GM23338 (cell line): ENCODE data around the gene AQP3. TPM values are rescaled to one million over a fixed set of nuclear protein-coding genes. Genes with fewer than 3 reads are reported as not detected.

Experiments
- ATAC-seq: fragments of 200-7000 bp; cut with Tn5 transposase; 3 replicates; pipeline ENCODE4 v1.9.1; 2020
- DNase-seq: peaks from one replicate; pipeline ENCODE4 v3.0.0-alpha.2; 2015; ENCODE audit warnings: low spot score
- H2AFZ ChIP-seq: fragments of 200-600 bp; sonication (generic); 2 replicates; pipeline ENCODE4 v1.8.0; 2016; ENCODE audit warnings: antibody characterized with exemption, mild to moderate bottlenecking, moderate library complexity
- H3F3A ChIP-seq: fragments of 200-600 bp; sonication (generic); replicated peaks from 2 replicates; pipeline ENCODE4 v1.8.0; 2017; ENCODE audit warnings: antibody characterized with exemption, mixed run types, low read depth
- H3K27ac ChIP-seq: fragments of 200-600 bp; sonication (generic); 2 replicates; pipeline ENCODE4 v1.6.1; 2016; ENCODE audit warnings: low read depth
- H3K27me3 ChIP-seq: fragments of 200-600 bp; sonication (generic); 2 replicates; pipeline ENCODE4 v1.8.0; 2016; ENCODE audit warnings: mild to moderate bottlenecking, mixed run types, moderate library complexity; ENCODE audit not compliant: insufficient read depth
- H3K36me3 ChIP-seq: fragments of 200-600 bp; sonication (generic); 2 replicates; pipeline ENCODE4 v1.8.0; 2016; ENCODE audit warnings: mild to moderate bottlenecking; ENCODE audit not compliant: insufficient read depth
- H3K4me1 ChIP-seq: fragments of 200-600 bp; sonication (generic); 2 replicates; pipeline ENCODE4 v1.8.0; 2016; ENCODE audit warnings: mild to moderate bottlenecking, moderate library complexity; ENCODE audit not compliant: insufficient read depth
- H3K4me2 ChIP-seq: fragments of 200-600 bp; sonication (generic); 2 replicates; pipeline ENCODE4 v1.7.1; 2017; ENCODE audit warnings: mixed run types
- H3K4me3 ChIP-seq: fragments of 200-600 bp; sonication (generic); 2 replicates; pipeline ENCODE4 v1.6.1; 2016; ENCODE audit warnings: mixed run types
- H3K79me2 ChIP-seq: fragments of 200-600 bp; sonication (generic); replicated peaks from 2 replicates; pipeline ENCODE4 v1.8.0; 2017; ENCODE audit warnings: mild to moderate bottlenecking; ENCODE audit not compliant: insufficient read depth
- H3K9me2 ChIP-seq: fragments of 200-600 bp; sonication (generic); 2 replicates; pipeline ENCODE4 v1.8.0; 2017; ENCODE audit not compliant: insufficient read depth
- H4K20me1 ChIP-seq: fragments of 200-600 bp; sonication (generic); replicated peaks from 2 replicates; pipeline ENCODE4 v1.8.0; 2017; ENCODE audit warnings: mild to moderate bottlenecking; ENCODE audit not compliant: insufficient read depth
- H3K27ac Mint-ChIP-seq: 2 replicates; pipeline ENCODE4 v1.8.0; 2020; ENCODE audit warnings: inconsistent platforms, mild to moderate bottlenecking, moderate library complexity, mixed read lengths
- H3K27me3 Mint-ChIP-seq: 3 replicates; pipeline ENCODE4 v1.8.0; 2022; ENCODE audit warnings: low read depth, mild to moderate bottlenecking, moderate library complexity, mixed read lengths, inconsistent platforms; ENCODE audit not compliant: insufficient read depth, poor library complexity
- H3K36me3 Mint-ChIP-seq: 3 replicates; pipeline ENCODE4 v1.8.0; 2021; ENCODE audit warnings: low read depth, mild to moderate bottlenecking, inconsistent platforms, moderate library complexity, mixed read lengths
- H3K4me1 Mint-ChIP-seq: 3 replicates; pipeline ENCODE4 v1.8.0; 2020; ENCODE audit warnings: mild to moderate bottlenecking, inconsistent platforms, mixed read lengths
- H3K4me3 Mint-ChIP-seq: 3 replicates; pipeline ENCODE4 v1.8.0; 2021; ENCODE audit warnings: moderate library complexity, mild to moderate bottlenecking, inconsistent platforms, mixed read lengths
- H3K9me3 Mint-ChIP-seq: 3 replicates; pipeline ENCODE4 v1.8.0; 2020; ENCODE audit warnings: moderate library complexity, mild to moderate bottlenecking, inconsistent platforms, mixed read lengths
- CREB1 ChIP-seq: fragments of 250-450 bp; sonication (Bioruptor Pico); IDR thresholded peaks from 2 replicates; pipeline ENCODE4 v1.5.0; 2020; ENCODE audit warnings: low read depth, mild to moderate bottlenecking, moderate library complexity
- CTCF ChIP-seq, 2 experiments: fragments of 200-600 bp in 1 of 2; sonication (generic) in 1 of 2; conservative IDR thresholded peaks; 2 replicates each; pipeline versions ENCODE4 v1.5.1 to v1.6.1; 2016 to 2017; ENCODE audit warnings: antibody characterized with exemption in 2 of 2, low read depth in 2 of 2, mild to moderate bottlenecking in 2 of 2, moderate library complexity in 1 of 2
- ETS1 ChIP-seq: IDR thresholded peaks from 2 replicates; pipeline ENCODE4 v1.6.1; 2016; ENCODE audit warnings: antibody characterized with exemption
- EZH2 ChIP-seq: fragments of 200-600 bp; sonication (generic); IDR thresholded peaks from one replicate; pipeline ENCODE4 v1.8.0; 2017; ENCODE audit warnings: antibody characterized with exemption, mild to moderate bottlenecking, low read depth; ENCODE audit not compliant: unreplicated experiment
- EZH2phosphoT487 ChIP-seq: fragments of 200-600 bp; sonication (generic); IDR thresholded peaks from one replicate; pipeline ENCODE4 v1.8.1; 2018; ENCODE audit warnings: antibody characterized with exemption; ENCODE audit not compliant: unreplicated experiment
- JUNB ChIP-seq: IDR thresholded peaks from one replicate; pipeline ENCODE4 v1.6.1; 2016; ENCODE audit warnings: antibody characterized with exemption; ENCODE audit not compliant: unreplicated experiment
- NANOG ChIP-seq: IDR thresholded peaks from 2 replicates; pipeline ENCODE4 v1.6.1; 2016; ENCODE audit warnings: antibody characterized with exemption, borderline replicate concordance
- POLR2AphosphoS5 ChIP-seq: IDR thresholded peaks from 2 replicates; pipeline ENCODE4 v1.6.1; 2016; ENCODE audit warnings: antibody characterized with exemption, low read depth
- REST ChIP-seq: IDR thresholded peaks from one replicate; pipeline ENCODE4 v1.6.1; 2018; ENCODE audit warnings: antibody characterized with exemption; ENCODE audit not compliant: unreplicated experiment
- STAT1 ChIP-seq: IDR thresholded peaks from one replicate; pipeline ENCODE4 v1.6.1; 2016; ENCODE audit warnings: antibody characterized with exemption; ENCODE audit not compliant: unreplicated experiment
- ZNF114 ChIP-seq: fragments of 250-450 bp; sonication (Bioruptor Pico); IDR thresholded peaks from 2 replicates; pipeline ENCODE4 v1.5.0; 2020; ENCODE audit warnings: mild to moderate bottlenecking, moderate library complexity
- ZNF331 ChIP-seq: fragments of 250-450 bp; sonication (Bioruptor Pico); IDR thresholded peaks from 2 replicates; pipeline ENCODE4 v1.5.0; 2020; ENCODE audit warnings: low read depth, mild to moderate bottlenecking, moderate library complexity
- ZNF462 ChIP-seq: fragments of 250-450 bp; sonication (Bioruptor Pico); IDR thresholded peaks from 2 replicates; pipeline ENCODE4 v1.5.0; 2020; ENCODE audit warnings: mild to moderate bottlenecking, moderate library complexity
- polyA plus RNA-seq: library from polyadenylated mRNA; unstranded; fragments of >200 nt; fragmentation: Nextera tagmentation; extraction: Ambion mirVana; gene quantifications from 2 replicates; pipeline ENCODE4 v1.2.1, GENCODE V29; 2016
- total RNA-seq: library from RNA; depleted of rRNA; stranded (reverse); fragments of >200 nt; shearing (Covaris generic); gene quantifications from 2 replicates; pipeline ENCODE4 v1.2.3, GENCODE V29; 2014

Gene AQP3
- total and polyA plus RNA-seq, 2 experiments from 2014 or later, result 1.4 to 3.5 TPM

- H3K4me1 Mint-ChIP-seq, result peaks cover 4% of the 10 kb centered on the region; the same call in 1 of the 3 replicates
- H3K4me1 ChIP-seq, result no peaks in the 10 kb centered on the region
- H3K9me3 Mint-ChIP-seq, result no peaks in the 10 kb centered on the region
- DNase-seq (no peak), ATAC-seq (no peak)
- H3K27me3 ChIP-seq, result no peaks in the 10 kb centered on the region
- no peak overlapping the region for H3K4me3 ChIP-seq
- H3K9me2 ChIP-seq, result no peaks in the 10 kb centered on the region
- peaks cover 48% of the 10 kb centered on the region for H3K36me3 Mint-ChIP-seq
- no peak overlapping the region for H2AFZ ChIP-seq
- H4K20me1 ChIP-seq, result no peaks in the 10 kb centered on the region; the same call in 1 of the 2 replicates
- no peak overlapping the region for H3K4me2 ChIP-seq
- peaks cover 17% of the 10 kb centered on the region for H3K36me3 ChIP-seq
- peaks cover 6% of the 10 kb centered on the region for H3K27me3 Mint-ChIP-seq
- no peak overlapping the region for H3K4me3 Mint-ChIP-seq
- no peak overlapping the region; the same call in 1 of the 2 replicates for H3K27ac ChIP-seq
- H3K27ac Mint-ChIP-seq, result no peak overlapping the region
- H3F3A ChIP-seq, result no peaks in the 10 kb centered on the region
- TF ChIP-seq CTCF (conservative IDR thresholded peaks at IDR 0.05; ENCODE audit: low read depth in 2 of 2), result no peak
- no peak for TF ChIP-seq EZH2phosphoT487
- no peak for TF ChIP-seq ZNF114
- no peak for TF ChIP-seq ETS1
- TF ChIP-seq ZNF462 (CRISPR knock-in tag), result no peak
- TF ChIP-seq NANOG, result no peak
- TF ChIP-seq JUNB, result no peak
- no peak for TF ChIP-seq REST
- TF ChIP-seq POLR2AphosphoS5, result no peak
- no peak for TF ChIP-seq ZNF331 (CRISPR knock-in tag)
- TF ChIP-seq EZH2, result no peak
- no peak for TF ChIP-seq STAT1
- no peak for TF ChIP-seq CREB1 (CRISPR knock-in tag)
- H3K79me2 ChIP-seq, result no peaks in the 10 kb centered on the region
Observed at GRCh38 chr9:33460854-33461253, 13.5 kb upstream of the AQP3 start.
